Lower leg skin (tissue), 4 donors: Measurements from ENCODE around the gene WWOX. TPM values are rescaled to one million over a fixed set of nuclear protein-coding genes. Genes with fewer than 3 reads are reported as not detected.

Source experiments
- DNase-seq, 2 donors: peaks; one replicate each; pipeline ENCODE4 v3.0.0-alpha.2; 2019; ENCODE audit warnings: low spot score in 2 of 2
- H3K4me3 ChIP-seq: fragments of 200-600 bp; sonication (generic); 2 replicates; pipeline ENCODE4 v1.5.1; 2017; ENCODE audit warnings: mild to moderate bottlenecking, low read depth; ENCODE audit not compliant: poor library complexity, severe bottlenecking
- POLR2A ChIP-seq, 2 donors: fragments of 450-650 bp; IDR thresholded peaks; one replicate each; pipeline ENCODE4 v1.6.1; 2016 to 2017; ENCODE audit warnings: antibody characterized with exemption in 2 of 2, mild to moderate bottlenecking in 1 of 2, moderate library complexity in 1 of 2
- WGBS, 2 donors: methylation state at CpG; one replicate each; pipeline ENCODE4 v1.1.5; 2018; 5-methylcytosine and 5-hydroxymethylcytosine counted together
- intact Hi-C: fragments of 100-400 bp; cut with DNase I; formaldehyde crosslinking; loops from one replicate; pipeline ENCODE4 v1.15.0; 2023; ENCODE audit warnings: low total_unique reads
- total RNA-seq, 4 donors: library from RNA; depleted of rRNA; stranded (reverse); fragments of >200 nt; gene quantifications; one replicate each; pipeline ENCODE4 v1.1.0, GENCODE V29; 2016
- TF ChIP-seq, protein P1 (sequence below), 3 donors: fragments of 450-650 bp; IDR thresholded peaks; one replicate each; pipeline ENCODE4 v1.5.1; 2016; ENCODE audit warnings: antibody characterized with exemption in 3 of 3, mild to moderate bottlenecking in 3 of 3, moderate library complexity in 2 of 3

The WWOX gene
- total RNA-seq, 4 donors from 2014 or later = 21.0 to 82.7 (median 36.1) TPM

DNA sequence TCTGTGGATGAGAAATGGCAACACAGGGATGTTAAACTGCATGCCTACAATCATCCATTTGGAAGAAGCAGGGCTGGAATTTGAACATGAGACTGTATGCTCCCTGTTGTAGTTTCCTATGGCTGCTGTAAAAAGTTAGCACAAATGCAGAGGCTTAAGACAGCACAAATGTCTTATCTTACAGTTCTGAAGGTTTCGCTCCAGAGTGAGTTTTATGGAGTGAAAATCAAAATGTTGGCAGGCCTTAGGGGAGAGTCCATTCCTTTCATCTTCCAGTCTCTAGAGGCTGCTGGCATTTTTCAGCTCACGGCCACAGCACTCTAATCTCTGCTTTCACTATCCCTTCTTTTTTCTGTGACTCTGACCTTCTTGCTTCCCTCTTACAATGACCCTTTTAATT lies 660.1 kb downstream of the WWOX start:
- intact Hi-C loops = no loop called here
- DNase-seq = no peak
- WGBS, 2 donors = 74 to 83% methylated on average over 2 of the region's 2 CpGs
- TF ChIP-seq POLR2A (IDR thresholded peaks at IDR 0.05) = no peak
- TF ChIP-seq, protein P1, sequence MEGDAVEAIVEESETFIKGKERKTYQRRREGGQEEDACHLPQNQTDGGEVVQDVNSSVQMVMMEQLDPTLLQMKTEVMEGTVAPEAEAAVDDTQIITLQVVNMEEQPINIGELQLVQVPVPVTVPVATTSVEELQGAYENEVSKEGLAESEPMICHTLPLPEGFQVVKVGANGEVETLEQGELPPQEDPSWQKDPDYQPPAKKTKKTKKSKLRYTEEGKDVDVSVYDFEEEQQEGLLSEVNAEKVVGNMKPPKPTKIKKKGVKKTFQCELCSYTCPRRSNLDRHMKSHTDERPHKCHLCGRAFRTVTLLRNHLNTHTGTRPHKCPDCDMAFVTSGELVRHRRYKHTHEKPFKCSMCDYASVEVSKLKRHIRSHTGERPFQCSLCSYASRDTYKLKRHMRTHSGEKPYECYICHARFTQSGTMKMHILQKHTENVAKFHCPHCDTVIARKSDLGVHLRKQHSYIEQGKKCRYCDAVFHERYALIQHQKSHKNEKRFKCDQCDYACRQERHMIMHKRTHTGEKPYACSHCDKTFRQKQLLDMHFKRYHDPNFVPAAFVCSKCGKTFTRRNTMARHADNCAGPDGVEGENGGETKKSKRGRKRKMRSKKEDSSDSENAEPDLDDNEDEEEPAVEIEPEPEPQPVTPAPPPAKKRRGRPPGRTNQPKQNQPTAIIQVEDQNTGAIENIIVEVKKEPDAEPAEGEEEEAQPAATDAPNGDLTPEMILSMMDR (IDR thresholded peaks at IDR 0.05) = no peak
- H3K4me3 ChIP-seq = no peak overlapping the region

DNA sequence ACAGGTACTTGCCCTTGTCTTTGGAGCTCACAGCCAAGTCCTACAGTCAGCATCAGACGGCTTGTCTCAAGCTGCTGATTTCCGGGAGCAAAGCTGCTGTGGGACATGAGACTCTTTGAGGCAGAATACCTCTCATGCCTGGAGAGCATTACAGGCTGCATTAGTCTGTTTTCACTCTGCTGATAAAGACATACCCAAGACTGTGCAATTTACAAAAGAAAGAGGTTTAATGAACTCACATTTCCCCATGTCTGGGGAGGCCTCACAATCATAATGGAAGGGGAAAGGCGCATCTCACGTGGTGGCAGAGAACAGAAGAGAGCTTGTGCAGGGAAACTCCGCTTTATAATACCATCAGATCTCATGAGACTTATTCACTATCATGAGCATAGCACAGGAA lies 661.2 kb downstream of the WWOX start:
- H3K4me3 ChIP-seq = no peak overlapping the region
- WGBS, 2 donors = 97% methylated on average over 5 of the region's 5 CpGs
- no peak for DNase-seq
- TF ChIP-seq, protein P1 (IDR thresholded peaks at IDR 0.05) = no peak
- no peak for TF ChIP-seq POLR2A (IDR thresholded peaks at IDR 0.05)
- intact Hi-C loops = loop anchor here (10.0 kb wide), 1 partner anchor 256 kb away; no protein-coding TSS in a partner anchor

DNA sequence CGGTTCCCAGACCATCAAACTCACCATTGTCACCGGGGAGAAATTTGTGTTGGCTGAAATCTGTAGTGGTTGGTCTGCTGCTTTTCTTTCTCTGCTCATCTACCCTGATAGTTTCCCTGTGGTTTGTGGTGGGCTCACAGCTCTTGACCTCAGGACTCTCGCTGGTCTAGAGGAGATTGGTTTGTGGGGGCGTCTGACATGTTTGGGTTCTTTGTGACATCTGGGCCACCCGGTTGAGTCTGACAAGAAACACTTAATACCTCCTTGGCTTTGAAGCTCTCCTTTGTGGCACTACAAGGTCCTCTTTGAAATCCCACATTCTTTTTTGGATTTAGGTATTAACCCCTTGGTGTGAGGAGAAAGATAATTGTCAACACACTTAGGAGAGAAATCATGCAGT lies 662.0 kb downstream of the WWOX start:
- WGBS, 2 donors = 79 to 89% methylated on average over 5 of the region's 5 CpGs
- no peak for DNase-seq
- TF ChIP-seq POLR2A (IDR thresholded peaks at IDR 0.05) = no peak
- TF ChIP-seq, protein P1 (IDR thresholded peaks at IDR 0.05) = no peak
- H3K4me3 ChIP-seq = no peak overlapping the region
- intact Hi-C loops = loop anchor here (10.0 kb wide), 1 partner anchor 257 kb away; no protein-coding TSS in a partner anchor

DNA sequence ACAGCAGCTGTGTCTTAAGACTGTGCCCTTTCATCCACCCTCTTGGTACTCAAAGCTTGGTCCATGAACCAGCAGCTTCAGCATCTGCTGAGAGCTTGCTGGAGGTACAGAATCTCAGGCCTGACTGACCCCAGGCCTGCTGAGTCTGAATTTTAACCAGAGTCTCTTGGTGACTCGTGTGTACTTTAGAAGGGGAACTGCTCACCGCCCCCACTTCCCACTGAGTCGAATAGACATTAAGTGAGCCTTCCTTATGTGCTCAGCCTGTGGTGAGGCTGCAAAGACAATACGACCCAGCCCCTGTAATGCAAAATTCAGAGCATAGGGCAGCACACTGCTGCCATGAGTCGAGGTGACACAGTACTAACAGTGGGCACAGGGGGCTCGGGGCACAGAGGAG lies 662.8 kb downstream of the WWOX start:
- intact Hi-C loops = loop anchor here (10.0 kb wide), 1 partner anchor 257 kb away; no protein-coding TSS in a partner anchor
- TF ChIP-seq POLR2A (IDR thresholded peaks at IDR 0.05) = no peak
- TF ChIP-seq, protein P1 (IDR thresholded peaks at IDR 0.05) = no peak
- no peak overlapping the region for H3K4me3 ChIP-seq
- WGBS, 2 donors = 87 to 90% methylated on average over 6 of the region's 6 CpGs
- DNase-seq = no peak

DNA sequence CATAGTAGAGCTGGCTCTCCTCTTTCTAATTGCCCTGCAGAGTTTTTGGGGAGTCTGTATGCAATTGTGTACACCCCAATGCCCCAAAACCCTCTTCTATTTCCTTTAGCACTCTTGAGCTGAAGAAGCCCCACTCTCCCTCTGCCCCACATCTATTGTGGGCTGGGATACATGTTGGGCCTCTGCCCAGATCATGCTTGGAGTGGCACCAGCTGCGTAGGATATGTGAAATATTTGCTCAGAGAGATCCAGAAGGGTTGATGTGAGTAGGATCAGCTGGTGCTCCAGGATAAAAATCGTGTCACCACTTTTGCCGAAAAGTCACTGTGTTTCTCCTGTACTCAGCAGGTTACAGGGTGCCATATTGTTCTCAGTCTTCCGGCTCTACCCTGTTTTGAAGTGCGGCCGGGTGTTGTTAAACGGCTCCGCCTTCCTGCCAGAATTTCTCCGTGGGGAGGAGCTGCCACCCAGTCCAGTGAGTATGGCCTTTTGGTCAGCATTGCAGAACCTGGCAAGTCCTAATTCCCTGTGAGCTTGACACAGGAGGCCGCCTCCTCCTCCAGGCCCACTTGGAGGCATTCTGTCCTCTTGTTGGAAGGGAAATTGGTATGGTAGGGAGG lies 664.5 kb downstream of the WWOX start:
- DNase-seq = no peak
- no peak overlapping the region for H3K4me3 ChIP-seq
- 87 to 88% methylated on average over 10 of the region's 10 CpGs for WGBS, 2 donors
- TF ChIP-seq, protein P1 (IDR thresholded peaks at IDR 0.05) = no peak
- TF ChIP-seq POLR2A (IDR thresholded peaks at IDR 0.05) = no peak
- intact Hi-C loops = loop anchor here (10.0 kb wide), 1 partner anchor 259 kb away; no protein-coding TSS in a partner anchor

DNA sequence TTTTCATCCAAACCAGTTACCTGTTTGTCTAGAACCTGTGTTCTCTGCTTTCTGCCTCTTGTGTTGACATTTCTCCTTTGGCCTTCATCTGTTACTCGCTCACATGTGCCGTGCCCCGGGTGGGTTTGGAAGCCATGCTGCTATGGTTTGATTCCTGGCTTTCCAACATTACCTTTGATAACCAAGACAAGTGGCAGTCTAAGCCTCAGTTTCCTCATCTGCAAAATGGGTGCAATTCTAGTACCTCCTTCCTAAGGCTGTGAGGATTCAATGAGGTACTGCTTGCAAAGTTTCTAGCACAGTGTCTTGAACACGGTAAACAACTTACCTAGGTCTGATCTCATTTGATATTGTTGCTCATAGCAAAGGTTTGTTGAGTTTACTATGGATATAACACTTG lies 665.0 kb downstream of the WWOX start:
- DNase-seq = no peak
- 96 to 99% methylated on average over 4 of the region's 4 CpGs for WGBS, 2 donors
- no peak overlapping the region for H3K4me3 ChIP-seq
- TF ChIP-seq, protein P1 (IDR thresholded peaks at IDR 0.05) = no peak
- no peak for TF ChIP-seq POLR2A (IDR thresholded peaks at IDR 0.05)
- intact Hi-C loops = loop anchor here (10.0 kb wide), 1 partner anchor 260 kb away; no protein-coding TSS in a partner anchor
